HEK293T (cell line): ENCODE data around the gene ATR.
"Not testable (repeated sequence)": the region's sequence is repeated elsewhere in the genome, so short reads cannot be mapped to it uniquely, and the experiment has no call there.

Experiments
- CTCF ChIA-PET: fragments of 350-600 bp; formaldehyde crosslinking; extraction: SDS; loops from one replicate; lab custom pipeline; 2021; ENCODE audit warnings: antibody characterized with exemption, inconsistent platforms; lab: Yijun Ruan, JAX
- POLR2A ChIA-PET: fragments of 350-600 bp; formaldehyde crosslinking; extraction: SDS; loops from one replicate; lab custom pipeline; 2020; ENCODE audit warnings: antibody characterized with exemption, inconsistent platforms; lab: Yijun Ruan, JAX
- DNase-seq: peaks from one replicate; pipeline ENCODE4 v3.0.0; 2012; ENCODE audit warnings: mixed read lengths; ENCODE audit errors: extremely low spot score
- ARNT ChIP-seq: fragments of 450-650 bp; IDR thresholded peaks from 2 replicates; pipeline ENCODE4 v1.6.1; 2017; ENCODE audit warnings: mild to moderate bottlenecking
- BHLHE40 ChIP-seq: fragments of 450-650 bp; IDR thresholded peaks from 2 replicates; pipeline ENCODE4 v1.6.1; 2016; ENCODE audit warnings: mild to moderate bottlenecking, moderate library complexity, borderline replicate concordance
- CTBP1 ChIP-seq: fragments of 450-650 bp; IDR thresholded peaks from 2 replicates; pipeline ENCODE4 v1.6.1; 2016; ENCODE audit warnings: borderline replicate concordance
- ELF4 ChIP-seq: fragments of 450-650 bp; IDR thresholded peaks from 2 replicates; pipeline ENCODE4 v1.6.1; 2017; ENCODE audit warnings: antibody characterized with exemption
- FOXA1 ChIP-seq: fragments of 450-650 bp; IDR thresholded peaks from 2 replicates; pipeline ENCODE4 v1.6.1; 2016; ENCODE audit warnings: mild to moderate bottlenecking
- FOXK2 ChIP-seq: fragments of 450-650 bp; IDR thresholded peaks from 2 replicates; pipeline ENCODE4 v1.6.1; 2016; ENCODE audit warnings: mild to moderate bottlenecking
- FOXM1 ChIP-seq: fragments of 450-650 bp; IDR thresholded peaks from 2 replicates; pipeline ENCODE4 v1.6.1; 2017; ENCODE audit warnings: mild to moderate bottlenecking, borderline replicate concordance
- HDGF ChIP-seq: fragments of 450-650 bp; IDR thresholded peaks from 2 replicates; pipeline ENCODE4 v1.6.1; 2017; ENCODE audit warnings: antibody characterized with exemption, borderline replicate concordance
- L3MBTL2 ChIP-seq: fragments of 450-650 bp; conservative IDR thresholded peaks from 2 replicates; pipeline ENCODE4 v1.6.1; 2016; ENCODE audit warnings: mild to moderate bottlenecking
- LEF1 ChIP-seq: fragments of 450-650 bp; IDR thresholded peaks from 2 replicates; pipeline ENCODE4 v1.6.1; 2017; ENCODE audit warnings: mild to moderate bottlenecking, borderline replicate concordance
- NFRKB ChIP-seq: fragments of 450-650 bp; IDR thresholded peaks from 2 replicates; pipeline ENCODE4 v1.6.1; 2016; ENCODE audit warnings: mild to moderate bottlenecking, moderate library complexity
- SP1 ChIP-seq: fragments of 450-650 bp; IDR thresholded peaks from 2 replicates; pipeline ENCODE4 v1.6.1; 2017
- SUZ12 ChIP-seq: fragments of 450-650 bp; IDR thresholded peaks from 2 replicates; pipeline ENCODE4 v1.6.1; 2016; ENCODE audit warnings: mild to moderate bottlenecking
- TARDBP ChIP-seq: fragments of 450-650 bp; IDR thresholded peaks from 2 replicates; pipeline ENCODE4 v1.6.1; 2016
- ZNF384 ChIP-seq: fragments of 450-650 bp; IDR thresholded peaks from 2 replicates; pipeline ENCODE4 v1.6.1; 2016
- TF ChIP-seq, protein P1 (sequence below): fragments of 450-650 bp; IDR thresholded peaks from 2 replicates; pipeline ENCODE4 v1.6.1; 2016

The ATR gene

GRCh38 chr3:142444343-142444742, 134.2 kb downstream of the ATR start:
- no peak for TF ChIP-seq FOXM1
- TF ChIP-seq NFRKB, result no peak
- no peak for TF ChIP-seq ELF4
- TF ChIP-seq ZNF384, result no peak
- no peak for TF ChIP-seq SUZ12
- no peak for TF ChIP-seq CTBP1
- no peak for TF ChIP-seq HDGF
- TF ChIP-seq, protein P1, sequence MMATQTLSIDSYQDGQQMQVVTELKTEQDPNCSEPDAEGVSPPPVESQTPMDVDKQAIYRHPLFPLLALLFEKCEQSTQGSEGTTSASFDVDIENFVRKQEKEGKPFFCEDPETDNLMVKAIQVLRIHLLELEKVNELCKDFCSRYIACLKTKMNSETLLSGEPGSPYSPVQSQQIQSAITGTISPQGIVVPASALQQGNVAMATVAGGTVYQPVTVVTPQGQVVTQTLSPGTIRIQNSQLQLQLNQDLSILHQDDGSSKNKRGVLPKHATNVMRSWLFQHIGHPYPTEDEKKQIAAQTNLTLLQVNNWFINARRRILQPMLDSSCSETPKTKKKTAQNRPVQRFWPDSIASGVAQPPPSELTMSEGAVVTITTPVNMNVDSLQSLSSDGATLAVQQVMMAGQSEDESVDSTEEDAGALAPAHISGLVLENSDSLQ, result no peak
- TF ChIP-seq ARNT, result no peak
- no peak for TF ChIP-seq FOXA1
- no peak for TF ChIP-seq BHLHE40
- TF ChIP-seq L3MBTL2, result no peak
- TF ChIP-seq TARDBP, result no peak
- TF ChIP-seq FOXK2, result no peak
- TF ChIP-seq SP1, result no peak
- no peak for TF ChIP-seq LEF1
- CTCF ChIA-PET, result no interaction called here
- POLR2A ChIA-PET, result no interaction called here
- DNase-seq, result no peak

DNA sequence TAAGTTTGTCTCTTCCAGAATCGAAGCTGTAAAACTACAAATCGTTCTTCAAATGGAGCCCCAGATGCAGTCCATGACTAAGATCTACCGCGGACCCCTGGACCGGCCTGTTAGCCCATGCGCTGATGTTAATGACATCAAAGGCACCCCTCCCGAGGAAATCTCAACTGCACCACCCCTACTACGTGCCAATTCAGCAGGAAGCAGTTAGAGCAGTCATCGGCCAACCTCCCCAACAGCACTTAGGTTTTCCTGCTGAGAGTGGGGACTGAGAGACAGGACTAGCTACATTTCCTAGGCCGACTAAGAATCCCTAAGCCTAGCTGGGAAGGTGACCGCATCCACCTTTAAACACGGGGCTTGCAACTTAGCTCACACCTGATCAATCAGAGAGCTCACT, 135.5 kb downstream of the ATR start:
- CTCF ChIA-PET, DNase-seq, POLR2A ChIA-PET: not testable (repeated sequence)

DNA sequence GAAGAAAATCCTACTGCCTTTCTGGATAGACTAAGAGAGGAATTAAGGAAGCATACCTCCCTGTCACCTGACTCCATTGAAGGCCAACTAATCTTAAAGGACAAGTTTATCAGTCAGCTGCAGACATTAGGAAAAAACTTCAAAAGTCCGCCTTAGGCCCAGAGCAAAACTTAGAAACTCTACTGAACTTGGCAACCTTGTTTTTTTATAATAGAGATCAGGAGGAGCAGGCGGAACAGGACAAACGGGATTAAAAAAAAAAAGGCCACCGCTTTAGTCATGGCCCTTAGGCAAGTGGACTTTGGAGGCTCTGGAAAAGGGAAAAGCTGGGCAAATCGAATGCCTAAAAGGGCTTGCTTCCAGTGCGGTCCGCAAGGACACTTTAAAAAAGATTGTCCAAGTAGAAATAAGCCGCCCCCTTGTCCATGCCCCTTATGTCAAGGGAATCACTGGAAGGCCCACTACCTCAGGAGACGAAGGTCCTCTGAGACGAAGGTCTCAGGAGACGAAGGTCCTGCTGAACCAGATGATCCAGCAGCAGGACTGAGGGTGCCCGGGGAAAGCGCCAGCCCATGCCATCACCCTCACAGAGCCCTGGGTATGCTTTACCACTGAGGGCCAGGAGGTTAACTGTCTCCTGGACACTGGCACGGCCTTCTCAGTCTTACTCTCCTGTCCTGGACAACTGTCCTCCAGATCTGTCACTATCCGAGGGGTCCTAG, 138.9 kb downstream of the ATR start:
- DNase-seq, CTCF ChIA-PET: not testable (repeated sequence)

GRCh38 chr3:142438096-142438495, 140.4 kb downstream of the ATR start:
- CTCF ChIA-PET, POLR2A ChIA-PET, DNase-seq: not testable (repeated sequence)

More for the DNA sequence above, 138.9 kb downstream of the ATR start:
- POLR2A ChIA-PET, result not testable (repeated sequence)

DNA sequence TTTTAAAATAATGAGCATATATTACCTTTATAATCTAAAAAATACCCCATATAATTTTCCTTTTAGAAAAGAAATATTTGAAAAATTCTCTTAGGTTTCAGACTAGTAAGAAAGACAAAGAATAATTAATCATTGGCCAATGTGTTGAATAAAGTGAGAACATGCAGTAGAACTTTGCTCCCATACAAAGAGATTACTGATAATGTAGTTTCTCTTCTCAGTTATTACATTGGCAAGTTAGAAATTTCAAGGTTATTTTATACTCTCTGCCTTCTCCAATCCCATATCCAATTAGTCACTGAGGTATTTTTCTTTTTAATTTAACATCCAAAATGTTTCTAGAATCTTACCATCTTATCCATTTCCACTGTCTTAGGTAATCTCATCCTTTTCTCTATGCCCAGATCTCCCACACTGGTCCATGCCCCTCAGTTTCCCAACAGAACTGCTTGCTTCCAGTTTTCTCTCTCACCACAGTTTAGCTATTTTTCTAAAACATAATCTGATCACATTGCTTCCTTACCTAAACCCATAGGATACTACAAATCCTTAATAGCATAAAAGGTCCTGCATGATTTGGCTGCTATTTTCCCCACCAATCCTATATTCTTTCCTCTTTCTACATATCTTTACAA, 141.5 kb downstream of the ATR start:
- CTCF ChIA-PET, result no interaction called here
- POLR2A ChIA-PET, result no interaction called here
- TF ChIP-seq SUZ12, result no peak
- no peak for TF ChIP-seq LEF1
- TF ChIP-seq FOXM1, result no peak
- TF ChIP-seq ELF4, result no peak
- no peak for TF ChIP-seq L3MBTL2
- no peak for TF ChIP-seq FOXK2
- no peak for TF ChIP-seq NFRKB
- no peak for TF ChIP-seq SP1
- no peak for TF ChIP-seq ZNF384
- TF ChIP-seq, protein P1, result no peak
- no peak for TF ChIP-seq BHLHE40
- TF ChIP-seq TARDBP, result no peak
- no peak for TF ChIP-seq FOXA1
- no peak for TF ChIP-seq CTBP1
- no peak for TF ChIP-seq HDGF
- TF ChIP-seq ARNT, result no peak
- no peak for DNase-seq

DNA sequence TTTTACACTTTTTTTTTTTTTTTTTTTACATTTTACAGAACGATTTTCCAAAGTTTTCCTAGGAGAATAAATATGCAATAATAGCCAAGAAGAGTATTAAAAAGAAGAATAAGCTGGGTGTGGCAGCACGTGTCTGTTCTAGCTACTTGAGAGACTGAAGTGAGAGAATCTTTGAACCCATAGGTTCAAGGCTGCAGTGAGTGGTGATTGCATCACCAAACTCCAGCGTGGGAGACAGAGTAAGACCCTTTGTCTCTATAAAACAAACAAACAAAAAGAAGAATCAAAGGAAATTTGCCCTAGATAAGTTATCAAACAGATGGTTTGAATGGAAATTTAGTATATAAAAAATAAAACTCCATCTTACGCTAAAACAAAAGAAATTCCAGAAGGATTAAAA, 144.0 kb downstream of the ATR start:
- DNase-seq, result no peak
- ChIA-PET CTCF (interaction anchor here (0.6 kb wide), 2 partner anchors 200 to 242 kb away, joined by 3 read pairs; no protein-coding TSS in a partner anchor), POLR2A (interaction anchor here (1.0 kb wide), 1 partner anchor 34 kb away, joined by 3 read pairs; no protein-coding TSS in a partner anchor)

More for the DNA sequence above, 144.0 kb downstream of the ATR start:
- TF ChIP-seq TARDBP (no peak), NFRKB (no peak), BHLHE40 (no peak), HDGF (no peak), FOXA1 (no peak), FOXK2 (no peak), ELF4 (no peak), SUZ12 (no peak), ZNF384 (no peak), SP1 (no peak), FOXM1 (no peak), ARNT (no peak), LEF1 (no peak), L3MBTL2 (no peak), CTBP1 (no peak)
- TF ChIP-seq, protein P1, result no peak
